Measurements from ENCODE around the gene B3GNT2.

GRCh38 chr2:62240546-62240945 is 44.6 kb downstream of the B3GNT2 start:
- TF ChIP-seq SMC3 (IDR thresholded peaks at IDR 0.05; ENCODE audit: low read depth, low read length), result no peak
- TF ChIP-seq MAX (IDR thresholded peaks at IDR 0.05; ENCODE audit: low read depth), result no peak
- TF ChIP-seq CTCF (IDR thresholded peaks at IDR 0.05), result no peak
- no peak for TF ChIP-seq USF2 (IDR thresholded peaks at IDR 0.05; ENCODE audit: borderline replicate concordance, low read depth, low read length)
- no peak for TF ChIP-seq YY1 (IDR thresholded peaks at IDR 0.05; ENCODE audit: low read depth)
- TF ChIP-seq MEF2A (IDR thresholded peaks at IDR 0.05; ENCODE audit: borderline replicate concordance, low read depth), result no peak
- TF ChIP-seq RAD21 (IDR thresholded peaks at IDR 0.05; ENCODE audit: low read length), result no peak
- TF ChIP-seq POLR2AphosphoS5 (IDR thresholded peaks at IDR 0.05; ENCODE audit: low read depth, low read length), result no peak
